ENCODE measurements around the gene ASXL1.

DNA sequence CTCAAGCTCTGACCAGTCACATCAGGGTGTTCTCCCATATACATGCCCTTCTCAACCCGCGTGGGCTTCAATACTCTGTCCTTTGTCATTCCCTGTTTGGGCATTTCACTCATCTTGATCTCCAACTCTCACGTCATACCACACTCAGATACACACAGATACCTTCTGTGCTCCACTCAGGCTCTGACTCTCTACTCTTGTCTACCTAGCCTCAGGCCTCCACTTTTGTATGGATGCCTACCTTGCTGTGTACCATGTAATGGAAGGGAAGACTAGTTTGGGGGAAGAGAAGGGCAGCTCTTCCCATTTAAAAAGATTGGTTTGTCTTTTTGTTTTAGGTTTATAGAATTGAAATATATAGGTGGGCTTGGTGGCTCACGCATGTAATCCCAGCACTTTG lies 48.6 kb downstream of the ASXL1 start:
- TF ChIP-seq POLR2AphosphoS5 (IDR thresholded peaks at IDR 0.05; ENCODE audit: low read depth, low read length) (no peak), TAF1 (IDR thresholded peaks at IDR 0.05; ENCODE audit: borderline replicate concordance, insufficient read depth, low read length) (no peak)

Data from PFSK-1 (cell line).